OCI-LY7 (cell line): ENCODE data around the gene ANKFY1. TPM values are rescaled to one million over a fixed set of nuclear protein-coding genes. Genes with fewer than 3 reads are reported as not detected.

Experiments
- BruUV-seq: library from RNA; stranded (reverse); fragments of 400-500 nt; replicated peaks from 2 replicates; lab custom pipeline; 2021; lab: Mats Ljungman, UMichigan
- CTCF ChIA-PET: fragments of 300-600 bp; sonication (Branson Sonifier 250); formaldehyde crosslinking; loops from one replicate; lab custom pipeline; 2022; ENCODE audit warnings: antibody characterized with exemption; ENCODE audit not compliant: unreplicated experiment; lab: Charles Lee
- POLR2A ChIA-PET: fragments of 300-600 bp; sonication (Branson Sonifier 250); formaldehyde crosslinking; loops from one replicate; lab custom pipeline; 2022; ENCODE audit warnings: antibody characterized with exemption; lab: Charles Lee
- DNase-seq: peaks from one replicate; pipeline ENCODE4 v3.0.0-alpha.2; 2015; ENCODE audit warnings: low spot score
- H2AFZ ChIP-seq: fragments of 200-600 bp; sonication (generic), shearing (Covaris generic); 2 replicates; pipeline ENCODE4 v1.6.1; 2014; ENCODE audit warnings: mild to moderate bottlenecking, antibody characterized with exemption, low read length, moderate library complexity
- H3K27ac ChIP-seq: fragments of 200-600 bp; sonication (generic); 2 replicates; pipeline ENCODE4 v1.5.1; 2014; ENCODE audit warnings: mixed run types, low read depth, mild to moderate bottlenecking, moderate library complexity, low read length, inconsistent platforms; ENCODE audit not compliant: poor library complexity, severe bottlenecking
- H3K36me3 ChIP-seq: fragments of 200-600 bp; sonication (generic); 2 replicates; pipeline ENCODE4 v1.6.1; 2014; ENCODE audit warnings: mild to moderate bottlenecking, antibody characterized with exemption, low read length, moderate library complexity, mixed read lengths; ENCODE audit not compliant: insufficient read depth
- H3K4me1 ChIP-seq: fragments of 200-600 bp; sonication (generic); 2 replicates; pipeline ENCODE4 v1.5.1; 2014; ENCODE audit warnings: mild to moderate bottlenecking, low read length; ENCODE audit not compliant: insufficient read depth, poor library complexity, severe bottlenecking
- H3K4me2 ChIP-seq: fragments of 200-600 bp; sonication (generic); 2 replicates; pipeline ENCODE4 v1.6.1; 2014; ENCODE audit warnings: mild to moderate bottlenecking, low read length
- H3K4me3 ChIP-seq: fragments of 200-600 bp; sonication (generic); 2 replicates; pipeline ENCODE4 v1.5.1; 2014; ENCODE audit warnings: mild to moderate bottlenecking, low read depth, low read length; ENCODE audit not compliant: poor library complexity, severe bottlenecking
- H3K79me2 ChIP-seq: fragments of 200-600 bp; sonication (generic); 2 replicates; pipeline ENCODE4 v1.6.1; 2016; ENCODE audit warnings: low read depth, mild to moderate bottlenecking, low read length, moderate library complexity, mixed read lengths; ENCODE audit not compliant: insufficient read depth
- H3K9me2 ChIP-seq: fragments of 200-600 bp; sonication (generic); 2 replicates; pipeline ENCODE4 v1.6.1; 2016; ENCODE audit warnings: mild to moderate bottlenecking, low read length, mixed read lengths; ENCODE audit not compliant: insufficient read depth
- H3K9me3 ChIP-seq: fragments of 200-600 bp; sonication (generic); 2 replicates; pipeline ENCODE4 v1.6.1; 2014; ENCODE audit warnings: mild to moderate bottlenecking, mixed run types, low read length, mixed read lengths
- H4K20me1 ChIP-seq: fragments of 200-600 bp; sonication (generic); 2 replicates; pipeline ENCODE4 v1.6.1; 2014; ENCODE audit warnings: mild to moderate bottlenecking, antibody characterized with exemption, low read length, moderate library complexity, mixed read lengths; ENCODE audit not compliant: insufficient read depth
- CTCF ChIP-seq: fragments of 200-600 bp; sonication (generic); conservative IDR thresholded peaks from 2 replicates; pipeline ENCODE4 v1.5.1; 2014; ENCODE audit warnings: mild to moderate bottlenecking, antibody characterized with exemption, low read length, moderate library complexity, mixed read lengths
- EZH2phosphoT487 ChIP-seq: fragments of 200-600 bp; sonication (generic); IDR thresholded peaks from 2 replicates; pipeline ENCODE4 v1.6.1; 2018; ENCODE audit warnings: low read depth, borderline replicate concordance, mild to moderate bottlenecking, mixed run types, antibody characterized with exemption, low read length, moderate library complexity, mixed read lengths
- intact Hi-C: fragments of 100-400 bp; cut with micrococcal nuclease; formaldehyde crosslinking; loops from one replicate; pipeline ENCODE4 v1.10.0; 2022; ENCODE audit not compliant: unreplicated experiment
- total RNA-seq, 2 experiments: library from RNA; depleted of rRNA in 1 of 2; stranded (reverse); fragments of >200 nt in 1 of 2; shearing (Covaris generic) in 1 of 2; gene quantifications; 2 replicates each; pipeline ENCODE4 v1.2.3, GENCODE V29; 2014 to 2022

ANKFY1 gene
- total RNA-seq, 2 experiments from 2014 or later, result 25.9 to 56.7 TPM

DNA sequence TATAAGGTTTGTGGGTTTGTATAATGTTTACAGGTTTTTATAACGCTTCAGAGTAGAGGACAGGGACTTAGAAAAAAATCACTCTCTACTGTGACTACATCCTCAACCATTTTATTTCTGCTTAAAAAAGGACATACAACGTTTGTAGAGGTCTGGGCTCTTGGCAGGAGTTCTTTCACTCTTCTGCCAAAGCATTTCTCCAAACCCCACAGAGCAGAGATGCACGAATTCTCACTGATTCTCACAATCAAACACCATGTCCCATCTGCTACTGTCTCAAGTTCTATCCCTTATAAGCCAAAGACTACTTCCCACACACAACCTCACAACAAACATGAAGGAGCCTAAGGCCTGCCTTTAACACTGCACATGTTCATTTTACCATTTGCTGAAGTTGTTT lies 7.0 kb upstream of the ANKFY1 start:
- DNase-seq, result no peak
- Histone ChIP-seq H4K20me1 (no peaks in the 10 kb centered on the region; the same call in 1 of the 2 replicates), H3K27ac (no peak overlapping the region), H3K4me1 (no peaks in the 10 kb centered on the region), H3K4me3 (no peak overlapping the region), H3K36me3 (peaks cover 82% of the 10 kb centered on the region), H3K79me2 (peaks cover 11% of the 10 kb centered on the region; the same call in 1 of the 2 replicates), H3K9me2 (no peaks in the 10 kb centered on the region), H3K4me2 (no peak overlapping the region), H3K9me3 (no peaks in the 10 kb centered on the region), H2AFZ (no peak overlapping the region)
- intact Hi-C loops, result no loop called here
- POLR2A ChIA-PET, result interaction anchor here (0.6 kb wide), 1 partner anchor 46 kb away, joined by 4 read pairs; no protein-coding TSS in a partner anchor
- no TSS peak for BruUV-seq
- CTCF ChIA-PET, result no interaction called here
- no peak for TF ChIP-seq EZH2phosphoT487
- no peak for TF ChIP-seq CTCF

DNA sequence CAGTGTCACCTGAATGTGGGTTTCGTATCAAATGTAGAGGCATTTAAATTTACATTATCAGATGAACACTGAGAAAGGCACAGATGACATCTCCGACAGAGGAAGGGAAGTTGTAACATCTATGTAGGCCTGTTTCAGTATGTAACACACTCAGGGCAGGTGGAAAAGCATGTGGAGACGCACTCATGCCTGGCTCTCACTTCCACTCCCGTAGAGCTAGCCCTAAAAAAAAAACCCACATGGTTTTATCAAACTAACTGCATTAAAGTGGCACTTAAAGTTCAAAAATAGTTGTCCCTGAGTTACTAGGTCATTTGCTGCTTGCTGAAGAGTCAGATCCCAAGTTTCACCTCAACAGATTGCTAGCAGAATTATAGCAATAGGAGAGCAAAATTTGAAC lies 6.1 kb upstream of the ANKFY1 start:
- POLR2A ChIA-PET, result interaction anchor here (0.6 kb wide), 1 partner anchor 10 kb away, joined by 3 read pairs; no protein-coding TSS in a partner anchor
- Histone ChIP-seq H3K9me2 (no peaks in the 10 kb centered on the region), H2AFZ (no peak overlapping the region), H4K20me1 (no peaks in the 10 kb centered on the region; the same call in 1 of the 2 replicates), H3K4me2 (no peak overlapping the region), H3K4me1 (no peaks in the 10 kb centered on the region), H3K79me2 (peaks cover 3% of the 10 kb centered on the region; the same call in 1 of the 2 replicates), H3K27ac (no peak overlapping the region), H3K4me3 (no peak overlapping the region), H3K36me3 (peaks cover 74% of the 10 kb centered on the region), H3K9me3 (no peaks in the 10 kb centered on the region)
- DNase-seq, result no peak
- intact Hi-C loops, result no loop called here
- no TSS peak for BruUV-seq
- TF ChIP-seq EZH2phosphoT487 (no peak), CTCF (no peak)
- CTCF ChIA-PET, result no interaction called here

DNA sequence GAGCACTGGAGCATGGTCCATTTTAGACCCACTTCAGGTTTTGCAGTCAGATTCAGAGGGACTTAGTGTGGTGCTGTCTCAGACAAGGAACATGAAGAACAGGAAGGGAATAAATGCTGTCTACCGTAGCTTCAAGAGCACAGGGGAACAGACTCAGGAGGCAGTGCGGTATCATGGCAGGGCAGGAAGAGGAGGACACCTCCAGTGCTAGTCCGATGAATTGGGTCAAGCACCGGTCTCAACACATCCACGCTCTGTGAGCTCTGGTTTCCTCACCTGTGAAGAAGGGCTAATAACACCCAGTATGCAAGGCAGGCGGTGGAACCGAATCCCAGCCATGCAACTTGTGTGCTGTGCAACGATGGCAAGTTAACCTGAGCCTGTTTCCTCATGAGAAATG lies 3.6 kb upstream of the ANKFY1 start:
- POLR2A ChIA-PET, result no interaction called here
- intact Hi-C loops, result no loop called here
- H4K20me1 ChIP-seq, result peaks cover 7% of the 10 kb centered on the region; the same call in 1 of the 2 replicates
- BruUV-seq, result no TSS peak
- no peak overlapping the region for H3K4me3 ChIP-seq
- H3K36me3 ChIP-seq, result peaks cover 51% of the 10 kb centered on the region
- DNase-seq, result no peak
- no peak overlapping the region for H2AFZ ChIP-seq
- CTCF ChIA-PET, result interaction anchor here (0.6 kb wide), 1 partner anchor 38 kb away, joined by 3 read pairs; no protein-coding TSS in a partner anchor
- TF ChIP-seq EZH2phosphoT487 (no peak), CTCF (no peak)
- no peaks in the 10 kb centered on the region for H3K9me3 ChIP-seq
- H3K4me2 ChIP-seq, result no peak overlapping the region
- peaks cover 11% of the 10 kb centered on the region for H3K79me2 ChIP-seq
- no peaks in the 10 kb centered on the region for H3K9me2 ChIP-seq
- H3K4me1 ChIP-seq, result peaks cover 13% of the 10 kb centered on the region
- no peak overlapping the region for H3K27ac ChIP-seq
